Measurements from ENCODE around the gene CREB3.

The CREB3 gene

DNA sequence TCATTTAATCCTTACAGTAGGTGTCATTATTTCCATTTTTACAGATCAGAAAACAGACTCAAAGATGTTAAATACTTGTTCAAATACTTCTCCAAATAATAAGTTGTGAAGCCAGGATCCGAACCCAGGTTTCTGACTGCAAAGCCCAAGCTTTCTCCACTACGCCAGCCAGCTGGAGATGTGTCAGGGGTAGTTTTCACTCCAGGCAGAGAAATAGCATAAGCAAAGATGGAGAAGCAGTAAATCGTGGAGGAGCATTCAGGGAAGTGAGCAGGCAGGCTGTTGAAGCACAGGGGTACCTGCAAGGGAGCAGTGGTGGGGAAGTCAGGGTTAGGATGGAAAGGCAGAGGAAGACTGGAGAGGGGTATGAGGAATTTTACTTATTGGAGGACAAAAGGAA lies 3.4 kb upstream of the CREB3 start:
- ATAC-seq: no peak
- no peaks in the 10 kb centered on the region for H3K9me3 Mint-ChIP-seq
- peaks cover 10% of the 10 kb centered on the region for H3K4me1 Mint-ChIP-seq
- no peak overlapping the region for H3K4me3 Mint-ChIP-seq
- H3K27me3 Mint-ChIP-seq: no peaks in the 10 kb centered on the region
- H3K36me3 Mint-ChIP-seq: peaks cover 24% of the 10 kb centered on the region
- no peak overlapping the region for H3K27ac Mint-ChIP-seq

DNA sequence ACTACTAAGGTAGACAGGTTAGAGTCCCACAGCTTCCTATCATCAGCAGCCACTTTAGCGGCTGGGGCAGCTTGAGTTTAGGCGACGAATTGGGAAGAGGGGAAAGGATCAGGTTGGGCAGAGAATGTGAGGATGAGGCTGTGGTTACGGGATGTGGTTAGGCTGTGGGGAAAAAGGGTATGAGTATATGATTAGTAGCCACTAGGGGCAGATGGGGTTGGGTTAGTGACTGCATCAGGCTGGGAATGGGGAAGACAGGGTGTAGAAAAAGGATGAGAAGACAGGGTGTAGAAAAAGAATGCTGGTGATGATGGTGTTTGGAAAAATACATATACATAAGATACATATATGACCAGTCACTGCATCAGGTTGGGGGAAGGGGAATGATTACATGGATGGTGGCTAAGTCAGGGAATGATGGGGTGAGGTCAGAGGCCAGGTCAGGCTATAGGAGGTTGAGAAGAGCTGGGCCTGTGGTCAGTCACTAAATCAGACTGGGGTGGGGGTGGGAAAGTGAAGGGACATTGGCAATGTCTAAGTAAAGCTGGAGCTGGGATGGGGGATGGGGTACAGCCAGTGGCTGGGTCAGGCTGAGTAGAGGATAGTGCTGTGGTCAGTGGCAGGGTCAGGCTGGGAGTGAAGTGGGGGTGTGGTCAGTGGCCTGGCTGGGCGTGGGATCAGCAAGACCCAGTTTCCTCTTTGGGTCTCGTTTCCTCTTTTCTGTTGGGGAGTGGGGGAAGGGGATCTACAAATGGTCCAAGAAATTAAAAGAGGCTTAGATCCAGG lies 2.6 kb upstream of the CREB3 start:
- Mint-ChIP-seq H3K4me3 (no peak overlapping the region), H3K9me3 (no peaks in the 10 kb centered on the region), H3K4me1 (peaks cover 10% of the 10 kb centered on the region), H3K36me3 (peaks cover 18% of the 10 kb centered on the region), H3K27me3 (no peaks in the 10 kb centered on the region), H3K27ac (no peak overlapping the region)
- no peak for ATAC-seq

GRCh38 chr9:35730486-35730854 lies 2.0 kb upstream of the CREB3 start:
- peaks cover 15% of the 10 kb centered on the region for H3K4me1 Mint-ChIP-seq
- H3K9me3 Mint-ChIP-seq: no peaks in the 10 kb centered on the region
- H3K27ac Mint-ChIP-seq: no peak overlapping the region
- peaks cover 20% of the 10 kb centered on the region for H3K36me3 Mint-ChIP-seq
- H3K4me3 Mint-ChIP-seq: no peak overlapping the region
- no peak for ATAC-seq
- H3K27me3 Mint-ChIP-seq: no peaks in the 10 kb centered on the region

DNA sequence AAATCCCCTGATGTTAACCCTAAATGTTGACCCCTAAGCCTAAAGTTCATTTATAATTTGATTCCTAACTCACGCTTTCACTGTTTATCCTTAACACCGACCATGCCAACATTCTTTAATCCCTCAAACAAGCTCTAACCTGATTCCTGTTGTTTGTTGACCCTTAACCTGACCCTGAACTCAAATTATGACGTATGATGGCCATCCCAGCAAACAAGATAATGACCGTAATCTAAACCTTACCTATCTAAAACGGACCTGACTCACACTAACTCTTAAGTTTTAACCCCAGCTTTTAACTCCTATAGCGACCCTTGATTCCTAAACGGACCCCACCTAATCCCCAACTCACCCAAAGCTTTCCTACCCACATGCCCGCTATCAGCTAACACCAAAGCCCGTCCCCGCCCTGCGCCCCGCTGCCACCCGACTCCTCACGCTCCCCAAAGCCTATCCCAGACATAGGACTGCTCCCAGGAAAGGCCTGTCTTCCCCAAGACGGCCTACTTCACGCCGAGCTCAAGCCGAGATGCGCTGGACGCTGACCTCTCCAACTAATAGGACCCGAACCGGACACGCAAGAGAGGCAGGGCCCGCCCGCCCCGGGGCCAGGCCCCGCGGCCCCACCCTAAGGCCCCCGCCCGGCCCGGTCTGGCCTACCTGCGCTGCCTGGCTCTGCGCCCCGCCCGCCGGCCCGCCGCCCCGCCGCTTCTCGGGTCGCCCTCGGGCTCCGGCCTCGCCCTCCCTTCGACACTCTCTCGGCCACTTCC lies 866 bp upstream of the CREB3 start:
- Mint-ChIP-seq H3K4me3 (no peak overlapping the region), H3K36me3 (peaks cover 20% of the 10 kb centered on the region), H3K27ac (no peak overlapping the region), H3K27me3 (no peaks in the 10 kb centered on the region), H3K9me3 (no peaks in the 10 kb centered on the region), H3K4me1 (peaks cover 21% of the 10 kb centered on the region)
- ATAC-seq: no peak

DNA sequence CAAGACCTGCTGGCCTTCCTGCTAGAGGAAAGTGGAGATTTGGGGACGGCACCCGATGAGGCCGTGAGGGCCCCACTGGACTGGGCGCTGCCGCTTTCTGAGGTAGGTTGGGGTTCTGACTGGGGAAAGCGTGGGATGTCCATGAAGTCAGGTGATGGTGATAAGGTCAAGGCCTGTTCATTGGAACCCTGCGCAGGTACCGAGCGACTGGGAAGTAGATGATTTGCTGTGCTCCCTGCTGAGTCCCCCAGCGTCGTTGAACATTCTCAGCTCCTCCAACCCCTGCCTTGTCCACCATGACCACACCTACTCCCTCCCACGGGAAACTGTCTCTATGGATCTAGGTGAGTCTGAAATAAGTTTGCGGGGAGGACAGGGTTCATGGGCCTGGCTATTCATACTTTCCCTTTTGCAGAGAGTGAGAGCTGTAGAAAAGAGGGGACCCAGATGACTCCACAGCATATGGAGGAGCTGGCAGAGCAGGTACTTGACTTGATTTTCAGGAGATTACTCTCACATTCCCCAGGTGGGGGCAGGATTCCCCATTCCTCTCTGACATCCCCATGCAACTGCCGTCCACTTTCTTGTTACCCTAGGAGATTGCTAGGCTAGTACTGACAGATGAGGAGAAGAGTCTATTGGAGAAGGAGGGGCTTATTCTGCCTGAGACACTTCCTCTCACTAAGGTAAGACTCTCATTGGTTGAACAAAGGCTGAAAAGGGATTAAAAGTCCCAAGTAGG lies 505 bp downstream of the CREB3 start:
- no peaks in the 10 kb centered on the region for H3K9me3 Mint-ChIP-seq
- no peaks in the 10 kb centered on the region for H3K27me3 Mint-ChIP-seq
- peaks cover 21% of the 10 kb centered on the region for H3K4me1 Mint-ChIP-seq
- no peak overlapping the region for H3K27ac Mint-ChIP-seq
- peak; percentile 57 for ATAC-seq
- H3K4me3 Mint-ChIP-seq: no peak overlapping the region
- H3K36me3 Mint-ChIP-seq: peaks cover 14% of the 10 kb centered on the region

DNA sequence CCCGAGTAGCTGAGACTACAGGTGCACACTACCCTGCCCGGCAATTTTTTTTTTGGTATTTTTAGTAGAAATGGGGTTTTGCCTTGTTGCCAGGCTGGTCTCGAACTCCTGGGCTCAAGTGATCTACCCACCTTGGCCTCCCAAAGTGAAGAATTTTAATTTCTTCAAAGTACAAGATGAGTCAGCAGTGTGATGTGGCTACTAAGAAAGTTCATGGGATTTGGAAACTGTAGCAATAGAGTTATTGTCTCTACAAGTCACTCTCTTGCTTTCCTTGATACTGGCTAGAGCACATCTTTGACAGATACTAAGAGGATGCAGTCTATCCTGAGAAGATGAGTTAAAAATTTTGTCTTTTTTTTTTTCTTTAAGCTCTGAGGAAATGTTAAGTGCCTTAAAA lies 1.6 kb downstream of the CREB3 start:
- no peak for ATAC-seq
- Mint-ChIP-seq H3K27me3 (no peaks in the 10 kb centered on the region), H3K9me3 (no peaks in the 10 kb centered on the region), H3K36me3 (peaks cover 25% of the 10 kb centered on the region), H3K4me3 (no peak overlapping the region), H3K27ac (no peak overlapping the region), H3K4me1 (peaks cover 21% of the 10 kb centered on the region)

- Mint-ChIP-seq H3K27ac (no peak overlapping the region), H3K4me3 (no peak overlapping the region), H3K27me3 (no peaks in the 10 kb centered on the region), H3K9me3 (no peaks in the 10 kb centered on the region), H3K36me3 (peaks cover 43% of the 10 kb centered on the region), H3K4me1 (peaks cover 21% of the 10 kb centered on the region)
- no peak for ATAC-seq
Measured at GRCh38 chr9:35736201-35736633, 3.8 kb downstream of the CREB3 start.

GRCh38 chr9:35737143-35737542 lies 4.7 kb downstream of the CREB3 start:
- Mint-ChIP-seq H3K36me3 (peaks cover 52% of the 10 kb centered on the region), H3K4me3 (no peak overlapping the region), H3K27me3 (no peaks in the 10 kb centered on the region), H3K4me1 (peaks cover 29% of the 10 kb centered on the region), H3K27ac (no peak overlapping the region), H3K9me3 (no peaks in the 10 kb centered on the region)
- ATAC-seq: no peak

GRCh38 chr9:35738186-35738585 lies 5.7 kb downstream of the CREB3 start:
- Mint-ChIP-seq H3K4me3 (no peak overlapping the region), H3K9me3 (no peaks in the 10 kb centered on the region), H3K36me3 (peaks cover 60% of the 10 kb centered on the region), H3K27me3 (no peaks in the 10 kb centered on the region), H3K27ac (no peak overlapping the region), H3K4me1 (peaks cover 23% of the 10 kb centered on the region)
- no peak for ATAC-seq

DNA sequence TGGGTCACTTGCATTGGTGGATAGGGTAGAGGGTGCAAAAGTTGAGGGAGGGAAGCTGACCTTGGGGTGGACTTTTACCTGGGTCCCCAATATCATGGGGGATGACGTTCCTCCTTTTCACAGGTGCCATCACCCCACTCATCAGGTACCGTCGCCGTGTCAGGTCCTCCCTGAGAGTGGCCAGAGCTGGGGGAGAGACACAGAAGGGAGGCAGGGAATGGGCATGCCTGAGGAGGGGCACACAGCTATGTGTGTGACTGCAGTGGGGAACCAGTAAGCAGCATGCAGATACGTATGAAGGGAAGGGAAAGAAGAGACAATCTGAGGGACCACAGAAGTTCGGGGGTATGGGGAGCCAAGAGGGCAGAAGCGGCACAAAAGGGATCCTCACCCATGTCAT lies 6.5 kb downstream of the CREB3 start:
- Mint-ChIP-seq H3K9me3 (no peaks in the 10 kb centered on the region), H3K36me3 (peaks cover 67% of the 10 kb centered on the region), H3K4me1 (peaks cover 28% of the 10 kb centered on the region), H3K27me3 (no peaks in the 10 kb centered on the region), H3K4me3 (no peak overlapping the region), H3K27ac (no peak overlapping the region)
- ATAC-seq: no peak

DNA sequence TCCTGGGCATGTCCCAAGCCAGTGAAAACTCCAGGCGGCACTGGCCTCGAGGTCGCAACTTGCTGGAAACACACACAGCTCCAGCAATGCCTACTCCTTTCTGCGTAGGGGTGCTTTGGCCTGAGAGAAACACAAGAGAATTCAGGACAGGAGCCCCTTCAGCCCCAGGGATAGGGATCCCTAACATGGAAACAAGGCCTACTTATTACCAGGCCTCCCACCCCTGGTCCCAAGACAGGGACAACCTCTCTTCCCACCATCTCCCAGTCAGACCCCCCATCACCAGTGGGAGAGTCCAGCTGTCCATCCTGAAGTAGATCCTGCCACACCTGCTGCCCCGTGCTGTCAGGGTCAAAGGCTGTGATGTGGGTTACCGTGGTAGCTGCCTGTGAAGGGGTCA lies 7.8 kb downstream of the CREB3 start:
- Mint-ChIP-seq H3K27ac (no peak overlapping the region), H3K9me3 (no peaks in the 10 kb centered on the region), H3K27me3 (no peaks in the 10 kb centered on the region), H3K4me3 (no peak overlapping the region), H3K36me3 (peaks cover 62% of the 10 kb centered on the region), H3K4me1 (peaks cover 25% of the 10 kb centered on the region)
- ATAC-seq: no peak

DNA sequence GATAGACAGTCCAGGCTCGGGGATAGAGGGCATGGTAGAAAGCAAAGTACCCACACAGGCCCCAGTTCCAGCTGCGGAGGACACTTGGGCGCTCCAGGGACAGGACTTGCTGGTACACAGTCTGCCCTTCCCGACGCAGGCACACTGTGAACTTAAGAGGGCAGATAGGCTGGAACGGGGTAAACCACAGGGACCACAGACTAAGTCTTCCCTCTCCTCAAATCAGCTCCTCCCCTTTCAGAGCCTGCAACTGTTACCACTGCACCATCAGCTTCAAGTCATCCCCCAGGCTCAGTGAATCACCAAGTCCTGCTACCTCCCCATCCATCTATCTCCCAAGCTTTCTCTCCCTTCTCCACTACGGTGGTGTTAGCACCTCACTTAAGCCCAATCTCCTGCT lies 9.3 kb downstream of the CREB3 start:
- Mint-ChIP-seq H3K9me3 (no peaks in the 10 kb centered on the region), H3K27me3 (no peaks in the 10 kb centered on the region), H3K36me3 (peaks cover 66% of the 10 kb centered on the region), H3K4me1 (peaks cover 32% of the 10 kb centered on the region), H3K27ac (no peak overlapping the region), H3K4me3 (no peak overlapping the region)
- ATAC-seq: no peak

DNA sequence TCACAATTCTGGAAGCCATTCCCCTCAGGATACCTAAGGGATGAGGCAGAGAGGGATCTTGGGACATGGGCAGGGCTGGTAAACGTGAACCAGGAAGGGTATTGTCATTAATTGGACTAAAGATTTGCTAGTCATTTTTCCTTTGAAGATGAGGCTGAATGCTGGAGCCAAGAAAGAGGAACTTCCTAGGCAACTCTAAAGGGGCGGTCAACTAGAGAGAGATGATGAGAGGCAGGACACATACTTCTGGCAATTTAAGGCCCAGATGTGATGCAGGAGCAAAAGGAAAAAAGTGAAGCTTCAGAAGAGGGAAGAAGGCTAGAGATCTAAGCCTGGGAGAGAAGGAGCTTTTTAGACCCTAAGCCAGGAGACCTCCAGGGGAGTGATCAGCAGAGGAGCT lies 11.0 kb downstream of the CREB3 start:
- H3K27ac Mint-ChIP-seq: no peak overlapping the region
- no peaks in the 10 kb centered on the region for H3K9me3 Mint-ChIP-seq
- ATAC-seq: no peak
- no peak overlapping the region for H3K4me3 Mint-ChIP-seq
- no peaks in the 10 kb centered on the region for H3K27me3 Mint-ChIP-seq
- peaks cover 45% of the 10 kb centered on the region for H3K4me1 Mint-ChIP-seq
- peaks cover 69% of the 10 kb centered on the region for H3K36me3 Mint-ChIP-seq

DNA sequence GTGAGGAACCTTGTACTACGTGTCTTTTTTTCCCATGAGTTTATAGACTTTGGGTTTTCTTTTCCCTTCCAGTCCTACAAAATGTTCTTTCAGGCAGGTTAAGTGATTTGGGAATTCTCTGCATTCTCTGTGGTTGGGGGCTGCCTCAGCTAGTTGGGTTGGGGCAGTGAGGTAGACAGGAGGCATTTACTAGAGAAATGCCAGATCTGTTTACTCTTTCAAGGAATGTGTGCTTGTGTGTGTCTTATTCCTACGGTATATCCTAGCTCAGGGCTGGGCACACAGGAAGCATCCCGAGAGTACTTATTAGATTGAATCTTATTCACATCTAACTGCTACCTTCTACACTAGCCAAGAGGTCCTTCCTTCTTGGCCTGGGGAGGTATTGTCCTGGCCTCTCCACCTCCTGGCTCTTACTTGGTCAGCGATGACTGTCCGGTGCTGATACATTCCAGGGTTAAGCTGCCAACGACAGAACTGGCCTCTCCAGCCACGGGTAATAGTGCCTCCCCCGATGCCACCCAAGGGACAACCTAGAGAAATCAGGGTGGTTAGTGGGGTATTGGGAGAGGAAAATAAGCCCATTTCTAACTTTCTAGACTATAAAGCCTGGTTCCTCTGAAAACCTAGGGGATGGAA lies 11.5 kb downstream of the CREB3 start:
- H3K4me1 Mint-ChIP-seq: peaks cover 45% of the 10 kb centered on the region
- no peaks in the 10 kb centered on the region for H3K27me3 Mint-ChIP-seq
- peaks cover 64% of the 10 kb centered on the region for H3K36me3 Mint-ChIP-seq
- H3K9me3 Mint-ChIP-seq: no peaks in the 10 kb centered on the region
- no peak for ATAC-seq
- H3K27ac Mint-ChIP-seq: no peak overlapping the region
- no peak overlapping the region for H3K4me3 Mint-ChIP-seq

- Mint-ChIP-seq H3K27me3 (no peaks in the 10 kb centered on the region), H3K27ac (peak overlapping the region; percentile 8), H3K4me3 (peak overlapping the region; percentile 73), H3K4me1 (peaks cover 54% of the 10 kb centered on the region), H3K36me3 (peaks cover 51% of the 10 kb centered on the region), H3K9me3 (no peaks in the 10 kb centered on the region)
- ATAC-seq: no peak
Measured at GRCh38 chr9:35745569-35745968, 13.1 kb downstream of the CREB3 start.
